Endothelial cell of umbilical vein (primary cell): ENCODE results near the gene MPC2. TPM values are rescaled to one million over a fixed set of nuclear protein-coding genes. Genes with fewer than 3 reads are reported as not detected.

ENCODE experiments used
- BruUV-seq: library from RNA; stranded (reverse); fragments of 400-500 nt; replicated peaks from 2 replicates; lab custom pipeline; 2021; lab: Mats Ljungman, UMichigan
- CTCF ChIA-PET: fragments of 300-600, 350-600 bp; sonication (Branson Sonifier 250); formaldehyde crosslinking; loops from one replicate; lab custom pipeline; 2021; ENCODE audit warnings: antibody characterized with exemption, inconsistent platforms; lab: Charles Lee
- POLR2A ChIA-PET: fragments of 300-600, 350-600 bp; sonication (Branson Sonifier 250); formaldehyde crosslinking; loops from one replicate; lab custom pipeline; 2021; ENCODE audit warnings: antibody characterized with exemption, inconsistent platforms; lab: Charles Lee
- DNase-seq: peaks from one replicate; pipeline ENCODE4 v3.0.0-alpha.2; 2011; ENCODE audit warnings: low read depth, low spot score
- FAIRE-seq: peaks from 2 replicates; lab custom pipeline; 2011; peaks lifted over from hg19 to GRCh38; lab: Jason Lieb, UNC
- H2AFZ ChIP-seq: 2 replicates; pipeline ENCODE4 v1.6.0; 2012; ENCODE audit warnings: low read depth, low read length, control low read depth, inconsistent platforms
- H3K27ac ChIP-seq: 2 replicates; pipeline ENCODE4 v1.5.1; 2011; ENCODE audit warnings: low read depth, mild to moderate bottlenecking, control low read depth, low read length, moderate library complexity; ENCODE audit not compliant: insufficient read depth
- H3K27me3 ChIP-seq, 2 experiments: 2 replicates each; pipeline versions ENCODE4 v1.6.0 to v1.6.1; 2011; ENCODE audit warnings: low read length in 2 of 2, mixed read lengths in 1 of 2; ENCODE audit not compliant: control insufficient read depth in 2 of 2, insufficient read depth in 2 of 2
- H3K36me3 ChIP-seq, 2 experiments: 2 replicates in 1 of 2; 3 replicates in 1 of 2; pipeline ENCODE4 v1.5.1; 2011; ENCODE audit warnings: low read length in 2 of 2, mild to moderate bottlenecking in 1 of 2, moderate library complexity in 1 of 2; ENCODE audit not compliant: control insufficient read depth in 2 of 2, insufficient read depth in 2 of 2; ENCODE audit errors: extremely low read depth in 1 of 2
- H3K4me1 ChIP-seq: 3 replicates; pipeline ENCODE4 v1.5.1; 2011; ENCODE audit warnings: mild to moderate bottlenecking, low read length; ENCODE audit not compliant: control insufficient read depth, insufficient read depth; ENCODE audit errors: extremely low read depth
- H3K4me2 ChIP-seq: 2 replicates; pipeline ENCODE4 v1.6.1; 2011; ENCODE audit warnings: low read length, control low read depth, mixed read lengths; ENCODE audit not compliant: insufficient read depth
- H3K4me3 ChIP-seq, 3 experiments: fragments of 200-600 bp in 1 of 3; sonication (generic), shearing (Covaris generic) in 1 of 3; replicated peaks in 1 of 3; 2 replicates each; pipeline ENCODE4 v1.5.1; 2011 to 2016; ENCODE audit warnings: control low read depth in 3 of 3, low read length in 3 of 3, mild to moderate bottlenecking in 2 of 3, inconsistent platforms in 1 of 3, low read depth in 1 of 3, moderate library complexity in 1 of 3; ENCODE audit not compliant: insufficient read depth in 1 of 3
- H3K79me2 ChIP-seq: 2 replicates; pipeline ENCODE4 v1.6.0; 2012; ENCODE audit warnings: low read length, inconsistent platforms; ENCODE audit not compliant: control insufficient read depth, insufficient read depth
- H3K9ac ChIP-seq: replicated peaks from 2 replicates; pipeline ENCODE3; 2011; ENCODE audit warnings: low read length, control low read depth; ENCODE audit not compliant: insufficient read depth; ENCODE audit errors: extremely low read depth
- H3K9me1 ChIP-seq: replicated peaks from 3 replicates; pipeline ENCODE4 v1.6.0; 2011; ENCODE audit warnings: mild to moderate bottlenecking, low read length; ENCODE audit not compliant: control insufficient read depth, insufficient read depth; ENCODE audit errors: extremely low read depth
- H3K9me3 ChIP-seq: replicated peaks from 2 replicates; pipeline ENCODE4 v1.5.1; 2012; ENCODE audit warnings: low read length, inconsistent platforms; ENCODE audit not compliant: control insufficient read depth, insufficient read depth
- H4K20me1 ChIP-seq: replicated peaks from 2 replicates; pipeline ENCODE3; 2011; ENCODE audit warnings: mild to moderate bottlenecking, low read length; ENCODE audit not compliant: control insufficient read depth, insufficient read depth; ENCODE audit errors: extremely low read depth
- EZH2 ChIP-seq: IDR thresholded peaks from 2 replicates; pipeline ENCODE4 v1.6.1; 2012; ENCODE audit warnings: borderline replicate concordance, low read depth, mild to moderate bottlenecking, moderate library complexity, low read length, inconsistent platforms; ENCODE audit not compliant: severe bottlenecking
- FOS ChIP-seq: IDR thresholded peaks from 2 replicates; pipeline ENCODE4 v1.6.1; 2011; ENCODE audit warnings: mild to moderate bottlenecking, low read length, moderate library complexity, borderline replicate concordance; ENCODE audit not compliant: insufficient read depth
- GATA2 ChIP-seq: IDR thresholded peaks from 2 replicates; pipeline ENCODE4 v1.7.0; 2011; ENCODE audit warnings: low read depth, mild to moderate bottlenecking, moderate library complexity, mixed read lengths, low read length; ENCODE audit not compliant: insufficient read length, insufficient read depth
- JUN ChIP-seq: IDR thresholded peaks from 2 replicates; pipeline ENCODE4 v1.6.1; 2011; ENCODE audit warnings: borderline replicate concordance, low read depth; ENCODE audit not compliant: insufficient read length, insufficient read depth
- POLR2A ChIP-seq: IDR thresholded peaks from 2 replicates; pipeline ENCODE4 v1.6.1; 2012; ENCODE audit warnings: low read depth, mild to moderate bottlenecking, control low read depth, low read length
- POLR2AphosphoS5 ChIP-seq: IDR thresholded peaks from 2 replicates; pipeline ENCODE4 v1.6.1; 2012; ENCODE audit warnings: low read depth, mild to moderate bottlenecking, control low read depth, low read length, moderate library complexity; ENCODE audit not compliant: insufficient read depth
- dilution Hi-C: fragments of 300-500 bp; cut with MboI; formaldehyde crosslinking; loops from one replicate; pipeline ENCODE4 v1.15.0; 2019; ENCODE audit warnings: low sequenced_read_pairs; ENCODE audit not compliant: extremely low pct_ligation_motif_present
- intact Hi-C: fragments of 100-400 bp; cut with micrococcal nuclease; formaldehyde crosslinking; loops from one replicate; pipeline ENCODE4 v1.10.0; 2022
- polyA plus RNA-seq, 4 experiments: library from polyadenylated mRNA; depleted of rRNA in 3 of 4; stranded (reverse) in 3 of 4; unstranded in 1 of 4; fragments of >200 nt; gene quantifications; 2 replicates each; pipeline versions ENCODE4 v1.2.1 to v1.2.3, GENCODE V29; 2011 to 2012; ENCODE audit warnings: missing spikeins in 1 of 4
- total RNA-seq: library from RNA; stranded (reverse); gene quantifications from 2 replicates; pipeline ENCODE4 v1.2.3, GENCODE V29; 2021
- TF ChIP-seq, protein P1 (sequence below), 2 donors: IDR thresholded peaks; 1 replicate in 1 of 2; 2 replicates in 1 of 2; pipeline ENCODE4 v1.5.1; 2011; ENCODE audit warnings: low read length in 2 of 2, mild to moderate bottlenecking in 2 of 2, moderate library complexity in 2 of 2, control low read depth in 1 of 2, inconsistent platforms in 1 of 2, low read depth in 1 of 2; ENCODE audit not compliant: insufficient read depth in 1 of 2; ENCODE audit errors: extremely low read depth in 1 of 2
- TF ChIP-seq, protein P2 (sequence below): IDR thresholded peaks from 2 replicates; pipeline ENCODE4 v1.6.1; 2011; ENCODE audit not compliant: insufficient read depth, insufficient read length

The MPC2 gene
- total and polyA plus RNA-seq, 2 donors (not counting 3 experiments of a cell fraction or from before 2014, with no cell fraction given): 14.9 to 35.8 TPM

DNA sequence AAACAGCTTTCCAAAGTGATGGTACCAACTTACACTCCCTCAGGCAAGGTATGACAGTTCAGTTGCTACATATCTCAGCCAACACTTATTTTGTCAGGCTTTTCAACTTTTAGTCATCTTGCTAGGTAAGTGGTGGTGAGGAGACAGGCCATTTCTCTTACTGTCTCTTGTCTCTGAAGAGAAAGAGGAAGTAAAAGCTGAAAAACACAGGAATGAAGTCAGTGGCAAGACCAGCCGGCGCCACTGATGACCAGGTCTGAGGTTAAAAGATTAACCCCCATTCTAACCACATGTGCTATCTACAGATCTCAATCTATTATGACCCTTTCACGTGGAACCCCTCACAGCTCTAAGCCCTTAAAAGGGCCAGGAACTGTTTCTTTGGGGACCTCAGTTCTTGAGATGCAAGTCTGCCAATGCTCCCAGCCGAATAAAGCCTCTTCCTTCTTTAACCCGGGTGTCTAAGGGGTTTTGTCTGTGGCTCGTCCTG is 27.1 kb downstream of the MPC2 start:
- H3K27ac ChIP-seq: no peak overlapping the region
- TF ChIP-seq GATA2 (no peak), EZH2 (no peak), POLR2A (no peak)
- no peaks in the 10 kb centered on the region for H3K9me3 ChIP-seq
- ChIA-PET CTCF (interaction anchor here (1.5 kb wide), 1 partner anchor 22 kb away, joined by 5 read pairs; no protein-coding TSS in a partner anchor), POLR2A (no interaction called here)
- no peak overlapping the region for H3K9ac ChIP-seq
- H3K4me3 ChIP-seq: no peak overlapping the region
- no peaks in the 10 kb centered on the region for H3K36me3 ChIP-seq
- H3K79me2 ChIP-seq: no peaks in the 10 kb centered on the region
- dilution Hi-C loops (no loop called here), intact Hi-C loops (loop anchor here (2.0 kb wide), 1 partner anchor 15 kb away; no protein-coding TSS in a partner anchor)
- no peak overlapping the region for H2AFZ ChIP-seq
- no TSS peak for BruUV-seq
- H3K4me2 ChIP-seq: no peak overlapping the region
- H3K27me3 ChIP-seq: no peaks in the 10 kb centered on the region
- no peaks in the 10 kb centered on the region for H3K9me1 ChIP-seq
- DNase-seq (no peak), FAIRE-seq (no peak)
- H3K4me1 ChIP-seq: peaks cover 3% of the 10 kb centered on the region
- no peaks in the 10 kb centered on the region for H4K20me1 ChIP-seq

DNA sequence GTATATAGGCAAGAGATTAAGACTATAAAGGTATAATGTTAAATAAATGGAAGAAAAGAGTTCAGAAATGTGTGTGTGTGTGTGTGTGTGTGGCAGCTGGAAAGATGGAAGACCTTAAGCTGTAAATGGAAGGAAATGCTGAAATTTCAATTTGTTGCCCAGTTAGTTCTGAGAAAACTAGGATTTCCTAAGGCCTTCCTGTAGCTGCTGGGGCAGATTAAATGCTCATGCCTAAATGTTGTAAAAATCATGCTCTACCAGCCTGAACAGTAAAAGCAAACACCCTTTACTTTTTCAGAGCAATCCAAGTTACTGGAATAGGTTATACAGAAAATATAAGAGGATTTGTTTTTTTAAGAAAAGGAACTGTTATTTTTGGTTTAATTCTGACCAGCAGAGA is 31.2 kb downstream of the MPC2 start:
- peak; percentile 48 for DNase-seq
- Histone ChIP-seq H3K27ac (no peak overlapping the region), H3K4me2 (no peak overlapping the region), H3K27me3 (no peaks in the 10 kb centered on the region), H3K79me2 (no peaks in the 10 kb centered on the region), H3K9me1 (no peaks in the 10 kb centered on the region), H3K36me3 (no peaks in the 10 kb centered on the region), H3K9me3 (no peaks in the 10 kb centered on the region), H3K4me1 (peaks cover 7% of the 10 kb centered on the region), H4K20me1 (no peaks in the 10 kb centered on the region), H3K9ac (no peak overlapping the region), H3K4me3 (no peak overlapping the region), H2AFZ (no peak overlapping the region)
- POLR2A ChIA-PET: no interaction called here
- CTCF ChIA-PET: interaction anchor here (1.1 to 2.4 kb wide), 5 partner anchors 8 to 177 kb away, joined by 3 to 11 read pairs (median 4); partner anchors contain the start of gene ADCY10
- FAIRE-seq: no peak
- dilution Hi-C loops (no loop called here), intact Hi-C loops (no loop called here)
- no TSS peak for BruUV-seq
- TF ChIP-seq, protein P1, sequence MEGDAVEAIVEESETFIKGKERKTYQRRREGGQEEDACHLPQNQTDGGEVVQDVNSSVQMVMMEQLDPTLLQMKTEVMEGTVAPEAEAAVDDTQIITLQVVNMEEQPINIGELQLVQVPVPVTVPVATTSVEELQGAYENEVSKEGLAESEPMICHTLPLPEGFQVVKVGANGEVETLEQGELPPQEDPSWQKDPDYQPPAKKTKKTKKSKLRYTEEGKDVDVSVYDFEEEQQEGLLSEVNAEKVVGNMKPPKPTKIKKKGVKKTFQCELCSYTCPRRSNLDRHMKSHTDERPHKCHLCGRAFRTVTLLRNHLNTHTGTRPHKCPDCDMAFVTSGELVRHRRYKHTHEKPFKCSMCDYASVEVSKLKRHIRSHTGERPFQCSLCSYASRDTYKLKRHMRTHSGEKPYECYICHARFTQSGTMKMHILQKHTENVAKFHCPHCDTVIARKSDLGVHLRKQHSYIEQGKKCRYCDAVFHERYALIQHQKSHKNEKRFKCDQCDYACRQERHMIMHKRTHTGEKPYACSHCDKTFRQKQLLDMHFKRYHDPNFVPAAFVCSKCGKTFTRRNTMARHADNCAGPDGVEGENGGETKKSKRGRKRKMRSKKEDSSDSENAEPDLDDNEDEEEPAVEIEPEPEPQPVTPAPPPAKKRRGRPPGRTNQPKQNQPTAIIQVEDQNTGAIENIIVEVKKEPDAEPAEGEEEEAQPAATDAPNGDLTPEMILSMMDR (IDR thresholded peaks at IDR 0.05; ENCODE audit: extremely low read depth in 1 of 2, insufficient read depth in 1 of 2, low read depth in 1 of 2, low read length in 2 of 2): no peak
- TF ChIP-seq FOS (no peak), JUN (no peak), EZH2 (no peak), POLR2A (no peak), POLR2AphosphoS5 (no peak)
- TF ChIP-seq, protein P2, sequence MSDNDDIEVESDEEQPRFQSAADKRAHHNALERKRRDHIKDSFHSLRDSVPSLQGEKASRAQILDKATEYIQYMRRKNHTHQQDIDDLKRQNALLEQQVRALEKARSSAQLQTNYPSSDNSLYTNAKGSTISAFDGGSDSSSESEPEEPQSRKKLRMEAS: no peak
